Stomach (tissue), 9 donors: ENCODE results near the gene SNX33. TPM values are rescaled to one million over a fixed set of nuclear protein-coding genes. Genes with fewer than 3 reads are reported as not detected.
"Not testable (repeated sequence)": the region's sequence is repeated elsewhere in the genome, so short reads cannot be mapped to it uniquely, and the experiment has no call there.

ENCODE experiments used
- DNase-seq, 2 donors: peaks; one replicate each; pipeline versions ENCODE4 v3.0.0 to v3.0.0-alpha.2; 2013 to 2019
- H3K27ac ChIP-seq, 5 donors: fragments of 200-600 bp in 4 of 5; sonication (generic) in 4 of 5; one replicate each; pipeline ENCODE4 v1.5.1; 2013 to 2019; ENCODE audit warnings: mild to moderate bottlenecking in 1 of 5, moderate library complexity in 1 of 5
- H3K27me3 ChIP-seq, 3 donors: fragments of 200-600 bp; sonication (generic); one replicate each; pipeline ENCODE4 v1.5.1; 2017 to 2019; ENCODE audit warnings: mixed run types in 1 of 3
- H3K36me3 ChIP-seq, 4 donors: fragments of 200-600 bp; sonication (generic); 1 replicate in 3 of 4; 2 replicates in 1 of 4; pipeline ENCODE4 v1.5.1; 2016 to 2019
- H3K4me1 ChIP-seq, 4 donors: fragments of 200-600 bp; sonication (generic); one replicate each; pipeline ENCODE4 v1.5.1; 2016 to 2019
- H3K4me3 ChIP-seq, 4 donors: fragments of 200-600 bp; sonication (generic) in 3 of 4; one replicate each; pipeline ENCODE4 v1.5.1; 2016 to 2019; ENCODE audit warnings: mild to moderate bottlenecking in 1 of 4
- H3K9me3 ChIP-seq, 4 donors: fragments of 200-600 bp; sonication (generic); one replicate each; pipeline ENCODE4 v1.5.1; 2016 to 2019
- CTCF ChIP-seq, 7 experiments: fragments of 450-650 bp in 4 of 7; fragments of 200-600 bp in 3 of 7; sonication (generic) in 3 of 7; IDR thresholded peaks; one replicate each; pipeline ENCODE4 v1.5.1; 2016 to 2019; ENCODE audit warnings: antibody characterized with exemption in 7 of 7, control low read depth in 2 of 7, mild to moderate bottlenecking in 1 of 7
- EP300 ChIP-seq: sonication (generic); formaldehyde crosslinking; IDR thresholded peaks from one replicate; pipeline ENCODE4 v1.6.1; 2017; ENCODE audit warnings: antibody characterized with exemption
- POLR2A ChIP-seq, 4 donors: fragments of 450-650 bp; IDR thresholded peaks; one replicate each; pipeline ENCODE4 v1.6.1; 2016; ENCODE audit warnings: antibody characterized with exemption in 4 of 4, control low read depth in 2 of 4, mild to moderate bottlenecking in 1 of 4, moderate library complexity in 1 of 4
- POLR2AphosphoS5 ChIP-seq, 3 donors: sonication (generic); formaldehyde crosslinking; IDR thresholded peaks; one replicate each; pipeline ENCODE4 v1.6.1; 2016; ENCODE audit warnings: antibody characterized with exemption in 3 of 3
- WGBS, 5 donors: extraction: QIAGEN DNeasy Blood & Tissue Kit in 3 of 5; methylation state at CpG; one replicate each; pipeline versions ENCODE4 v1.1.5 to v1.1.7; 2013 to 2018; 5-methylcytosine and 5-hydroxymethylcytosine counted together
- intact Hi-C: fragments of 100-400 bp; cut with DNase I; formaldehyde crosslinking; loops from one replicate; pipeline ENCODE4 v1.15.1; 2023; ENCODE audit warnings: low total_unique reads
- polyA plus RNA-seq, 3 donors: library from polyadenylated mRNA; stranded (reverse); fragments of 200-250 nt; gene quantifications; one replicate each; pipeline ENCODE4 v1.2.3, GENCODE V29; 2013
- total RNA-seq, 5 donors: library from RNA; depleted of rRNA; stranded (reverse); fragments of >200 nt; gene quantifications; one replicate each; pipeline versions ENCODE4 v1.1.0 to v1.2.3, GENCODE V29; 2014 to 2016
- donor health status: healthy with polysubstance abuse.
- donor health status: Bipolar disorder and iron deficiency.
- donor health status: healthy.

SNX33 gene
- total and polyA plus RNA-seq, 8 donors, result 11.0 to 36.8 (median 16.1) TPM

- 76 to 84% (median 82%) methylated on average over 11 to 14 of the region's 14 CpGs for WGBS, 5 donors
- Histone ChIP-seq H3K4me3 (no peak overlapping the region), H3K27me3 (no peaks in the 10 kb centered on the region), H3K9me3 (no peaks in the 10 kb centered on the region), H3K27ac (peak overlapping the region in 4 of 5 donors; percentile 25 to 88 (median 64)), H3K4me1 (peaks cover 0 to 64% (median 36%) of the 10 kb centered on the region in 4 donors), H3K36me3 (no peaks in the 10 kb centered on the region)
- DNase-seq, result no peak
- no peak for TF ChIP-seq EP300
- TF ChIP-seq POLR2A (IDR thresholded peaks at IDR 0.05), result no peak
- TF ChIP-seq POLR2AphosphoS5 (IDR thresholded peaks at IDR 0.05), result no peak
- no peak for TF ChIP-seq CTCF (IDR thresholded peaks at IDR 0.05)
- intact Hi-C loops, result no loop called here
Observed at GRCh38 chr15:75705854-75706681, 58.4 kb downstream of the SNX33 start.

- H3K36me3 ChIP-seq, result no peaks in the 10 kb centered on the region
- no peaks in the 10 kb centered on the region for H3K27me3 ChIP-seq
- intact Hi-C loops, result no loop called here
- no peaks in the 10 kb centered on the region for H3K9me3 ChIP-seq
- no peak for DNase-seq
- no peak overlapping the region for H3K4me3 ChIP-seq
- TF ChIP-seq POLR2AphosphoS5 (IDR thresholded peaks at IDR 0.05) (no peak), POLR2A (IDR thresholded peaks at IDR 0.05) (no peak)
- H3K4me1 ChIP-seq, result peaks cover 0 to 58% (median 31%) of the 10 kb centered on the region in 4 donors
- 31 to 54% (median 48%) methylated on average over 2 of the region's 2 CpGs for WGBS, 5 donors
- H3K27ac ChIP-seq, result peak overlapping the region in 2 of 5 donors; percentile 35 to 88
Observed at GRCh38 chr15:75706682-75706954, 58.9 kb downstream of the SNX33 start.

GRCh38 chr15:75709458-75709857 lies 61.7 kb downstream of the SNX33 start:
- Histone ChIP-seq H3K27ac (peak overlapping the region in 4 of 5 donors; percentile 68 to 90 (median 82)), H3K27me3 (peaks cover 0 to 15% (median 7%) of the 10 kb centered on the region in 3 donors), H3K4me3 (peak overlapping the region in 3 of 4 donors; percentile 28 to 31 (median 30)), H3K4me1 (peaks cover 17 to 66% (median 37%) of the 10 kb centered on the region in 4 donors)
- intact Hi-C loops, H3K36me3 ChIP-seq, H3K9me3 ChIP-seq: not testable (repeated sequence)
- WGBS, 5 donors, result 47 to 78% (median 60%) methylated on average over 9 to 13 of the region's 15 CpGs
- peak in 1 of 2 donors; percentile 93 for DNase-seq
- TF ChIP-seq POLR2AphosphoS5 (IDR thresholded peaks at IDR 0.05), result peak; percentile 26 to 83 (median 40)
- TF ChIP-seq EP300, result peak; percentile 89
- TF ChIP-seq POLR2A (IDR thresholded peaks at IDR 0.05), result peak in 1 of 4 donors; percentile 16

GRCh38 chr15:75710874-75711273 lies 63.2 kb downstream of the SNX33 start:
- H3K9me3 ChIP-seq, intact Hi-C loops, H3K36me3 ChIP-seq, DNase-seq: not testable (repeated sequence)
- H3K4me1 ChIP-seq, result peaks cover 15 to 59% (median 39%) of the 10 kb centered on the region in 4 donors
- H3K4me3 ChIP-seq, result peak overlapping the region in 1 of 4 donors; percentile 31
- peak overlapping the region in 4 of 5 donors; percentile 68 to 90 (median 82) for H3K27ac ChIP-seq
- peaks cover 0 to 15% (median 7%) of the 10 kb centered on the region in 3 donors for H3K27me3 ChIP-seq
- WGBS, 5 donors, result 79 to 90% (median 86%) methylated on average over 2 to 5 of the region's 5 CpGs; no CpG with 5 or more reads in 1 of the 5 donors

- Histone ChIP-seq H3K4me3 (peak overlapping the region; percentile 49 to 61 (median 58)), H3K27me3 (peaks cover 0 to 15% (median 7%) of the 10 kb centered on the region in 3 donors), H3K4me1 (peaks cover 15 to 54% (median 38%) of the 10 kb centered on the region in 4 donors), H3K27ac (peak overlapping the region in 4 of 5 donors; percentile 20 to 93 (median 69))
- WGBS, 5 donors, result 57 to 75% (median 62%) methylated on average over 5 to 7 of the region's 7 CpGs
- peak in 2 of 3 donors; percentile 43 to 48 for TF ChIP-seq POLR2AphosphoS5 (IDR thresholded peaks at IDR 0.05)
- intact Hi-C loops, H3K36me3 ChIP-seq, DNase-seq, H3K9me3 ChIP-seq: not testable (repeated sequence)
Observed at GRCh38 chr15:75711495-75711894, 63.8 kb downstream of the SNX33 start.

Other genes with a start within 250 kb of the SNX33 start
- gene SIN3A, start 196.2 kb upstream of the SNX33 start, total RNA-seq, result 10 to 100 TPM; 22.0 to 61.9 (median 39.7) TPM
- 10 to 100 TPM in 1 of 3 donors, 1 to 10 TPM in 2; 8.4 to 10.7 (median 9.7) TPM for gene SIN3A, start 196.2 kb upstream of the SNX33 start, polyA plus RNA-seq
- 10 to 100 TPM in 4 of 5 donors, 1 to 10 TPM in 1; 8.7 to 22.9 (median 16.5) TPM for gene PTPN9, start 68.6 kb upstream of the SNX33 start, total RNA-seq
- gene PTPN9, start 68.6 kb upstream of the SNX33 start, polyA plus RNA-seq, result 10 to 100 TPM in 2 of 3 donors, 1 to 10 TPM in 1; 7.7 to 20.3 (median 12.5) TPM
- 10 to 100 TPM in 4 of 5 donors, 1 to 10 TPM in 1; 4.7 to 19.6 (median 15.1) TPM for gene SNUPN, start 22.2 kb upstream of the SNX33 start, total RNA-seq
- 10 to 100 TPM; 16.2 to 29.2 (median 24.3) TPM for gene SNUPN, start 22.2 kb upstream of the SNX33 start, polyA plus RNA-seq
- 100 to 1,000 TPM in 2 of 5 donors, 10 to 100 TPM in 2, 1 to 10 TPM in 1; 3.5 to 137 (median 39.8) TPM for gene IMP3, start 7.7 kb upstream of the SNX33 start, total RNA-seq
- 10 to 100 TPM; 67.4 to 98.7 (median 80.7) TPM for gene IMP3, start 7.7 kb upstream of the SNX33 start, polyA plus RNA-seq
- gene CSPG4, start 64.9 kb downstream of the SNX33 start, total RNA-seq, result 10 to 100 TPM; 15.1 to 44.6 (median 28.1) TPM
- gene CSPG4, start 64.9 kb downstream of the SNX33 start, polyA plus RNA-seq, result 10 to 100 TPM in 1 of 3 donors, 1 to 10 TPM in 2; 1.8 to 15.5 (median 3.1) TPM
- 10 to 100 TPM in 4 of 5 donors, 1 to 10 TPM in 1; 9.0 to 52.0 (median 29.2) TPM for gene UBE2Q2, start 195.5 kb downstream of the SNX33 start, total RNA-seq
- 10 to 100 TPM; 18.0 to 39.0 (median 38.3) TPM for gene UBE2Q2, start 195.5 kb downstream of the SNX33 start, polyA plus RNA-seq